H1 (cell line): ENCODE data around the gene BRD1. TPM values are rescaled to one million over a fixed set of nuclear protein-coding genes. Genes with fewer than 3 reads are reported as not detected.

Experiments
- CTCF ChIA-PET: fragments of 300-600 bp; sonication (Branson Sonifier 250); formaldehyde crosslinking; loops from one replicate; lab custom pipeline; 2021; ENCODE audit not compliant: partially characterized antibody; lab: Charles Lee
- POLR2A ChIA-PET: fragments of 300-600 bp; sonication (Branson Sonifier 250); formaldehyde crosslinking; loops from one replicate; lab custom pipeline; 2021; ENCODE audit warnings: inconsistent platforms; ENCODE audit not compliant: partially characterized antibody; lab: Charles Lee
- DNase-seq, 2 experiments: peaks; one replicate each; pipeline versions ENCODE4 v3.0.0 to v3.0.0-alpha.2; 2010 to 2022; ENCODE audit warnings: low spot score in 2 of 2, low read depth in 1 of 2, mixed read lengths in 1 of 2
- FAIRE-seq: peaks from 2 replicates; lab custom pipeline; 2011; peaks lifted over from hg19 to GRCh38; lab: Jason Lieb, UNC
- H2AFZ ChIP-seq: 2 replicates; pipeline ENCODE4 v1.8.1; 2012; ENCODE audit warnings: low read length, inconsistent platforms
- H2AK5ac ChIP-seq: 2 replicates; pipeline ENCODE4 v1.6.1; 2013; ENCODE audit warnings: low read depth, low read length
- H2BK120ac ChIP-seq: replicated peaks from 2 replicates; pipeline ENCODE3; 2013; ENCODE audit warnings: low read depth, low read length, inconsistent platforms
- H2BK12ac ChIP-seq: 2 replicates; pipeline ENCODE4 v1.6.1; 2013; ENCODE audit warnings: low read depth, low read length
- H2BK15ac ChIP-seq: 2 replicates; pipeline ENCODE4 v1.6.1; 2013; ENCODE audit warnings: low read length
- H2BK20ac ChIP-seq: 2 replicates; pipeline ENCODE4 v1.6.1; 2013; ENCODE audit warnings: low read length
- H2BK5ac ChIP-seq: 2 replicates; pipeline ENCODE4 v1.6.1; 2013; ENCODE audit warnings: low read depth, low read length
- H3K14ac ChIP-seq: 2 replicates; pipeline ENCODE4 v1.6.1; 2013; ENCODE audit warnings: inconsistent platforms; ENCODE audit not compliant: insufficient read length
- H3K18ac ChIP-seq: 2 replicates; pipeline ENCODE4 v1.6.1; 2013; ENCODE audit warnings: low read length; ENCODE audit errors: extremely low read depth
- H3K23ac ChIP-seq: 2 replicates; pipeline ENCODE4 v1.6.1; 2013; ENCODE audit warnings: inconsistent platforms; ENCODE audit not compliant: insufficient read length
- H3K23me2 ChIP-seq: 2 replicates; pipeline ENCODE4 v1.6.1; 2013; ENCODE audit warnings: low read depth, low read length
- H3K27ac ChIP-seq: 2 replicates; pipeline ENCODE4 v1.6.1; 2011; ENCODE audit warnings: low read depth, low read length, inconsistent platforms
- H3K27me3 ChIP-seq, 4 experiments: replicated peaks in 1 of 4; 1 replicate in 1 of 4; 2 replicates in 3 of 4; pipeline versions ENCODE4 v1.6.1 to v1.8.1; 2011 to 2013; ENCODE audit warnings: low read length in 3 of 4, mild to moderate bottlenecking in 3 of 4, inconsistent platforms in 2 of 4, mixed read lengths in 2 of 4, moderate library complexity in 1 of 4; ENCODE audit not compliant: control insufficient read depth in 3 of 4, insufficient read depth in 3 of 4; ENCODE audit errors: extremely low read depth in 1 of 4
- H3K36me3 ChIP-seq, 4 experiments: 2 replicates each; pipeline versions ENCODE4 v1.6.1 to v1.8.1; 2011 to 2013; ENCODE audit warnings: mild to moderate bottlenecking in 4 of 4, low read length in 3 of 4, moderate library complexity in 2 of 4, control low read depth in 1 of 4, inconsistent platforms in 1 of 4; ENCODE audit not compliant: insufficient read depth in 4 of 4, control insufficient read depth in 2 of 4
- H3K4ac ChIP-seq: replicated peaks from 2 replicates; pipeline ENCODE3; 2013; ENCODE audit warnings: low read length, low read depth, mixed read lengths, inconsistent platforms; ENCODE audit not compliant: insufficient read length
- H3K4me1 ChIP-seq, 4 experiments: replicated peaks in 1 of 4; 1 replicate in 1 of 4; 2 replicates in 3 of 4; pipeline versions ENCODE4 v1.6.1 to v1.8.1; 2011 to 2013; ENCODE audit warnings: low read length in 3 of 4, inconsistent platforms in 2 of 4, mixed read lengths in 1 of 4; ENCODE audit not compliant: insufficient read depth in 4 of 4, control insufficient read depth in 3 of 4
- H3K4me2 ChIP-seq, 2 experiments: 2 replicates each; pipeline versions ENCODE4 v1.6.1 to v1.8.1; 2011 to 2013; ENCODE audit warnings: low read depth in 2 of 2, low read length in 2 of 2, control low read depth in 1 of 2, inconsistent platforms in 1 of 2, mild to moderate bottlenecking in 1 of 2; ENCODE audit not compliant: insufficient read depth in 1 of 2
- H3K4me3 ChIP-seq, 4 experiments: fragments of 200-600, 300-600 bp in 1 of 4; sonication (generic), shearing (Covaris generic), sonication (Bioruptor Twin) in 1 of 4; 2 replicates each; pipeline versions ENCODE4 v1.5.1 to v1.8.1; 2011 to 2016; ENCODE audit warnings: low read length in 4 of 4, low read depth in 3 of 4, control low read depth in 2 of 4, inconsistent platforms in 2 of 4, mild to moderate bottlenecking in 2 of 4, mixed read lengths in 1 of 4, moderate library complexity in 1 of 4; ENCODE audit not compliant: insufficient read depth in 2 of 4; ENCODE audit errors: extremely low read depth in 1 of 4
- H3K56ac ChIP-seq: replicated peaks from 2 replicates; pipeline ENCODE3; 2013; ENCODE audit warnings: low read depth, mild to moderate bottlenecking, mixed read lengths, low read length, inconsistent platforms; ENCODE audit not compliant: insufficient read length
- H3K79me1 ChIP-seq: 2 replicates; pipeline ENCODE4 v1.6.1; 2013; ENCODE audit warnings: low read depth, low read length, control low read depth
- H3K79me2 ChIP-seq, 2 experiments: 2 replicates each; pipeline versions ENCODE4 v1.6.1 to v1.8.1; 2012 to 2013; ENCODE audit warnings: low read length in 2 of 2, mild to moderate bottlenecking in 2 of 2, inconsistent platforms in 1 of 2; ENCODE audit not compliant: insufficient read depth in 2 of 2, control insufficient read depth in 1 of 2
- H3K9ac ChIP-seq, 4 experiments: replicated peaks in 1 of 4; 1 replicate in 1 of 4; 2 replicates in 3 of 4; pipeline versions ENCODE4 v1.6.1 to v1.8.1; 2011 to 2013; ENCODE audit warnings: low read depth in 3 of 4, low read length in 3 of 4, control low read depth in 2 of 4, mild to moderate bottlenecking in 2 of 4, moderate library complexity in 2 of 4, inconsistent platforms in 1 of 4; ENCODE audit errors: extremely low read depth in 1 of 4
- H3K9me3 ChIP-seq, 2 experiments: 2 replicates each; pipeline versions ENCODE4 v1.6.1 to v1.8.1; 2012 to 2013; ENCODE audit warnings: mild to moderate bottlenecking in 2 of 2, moderate library complexity in 2 of 2, control low read depth in 1 of 2, inconsistent platforms in 1 of 2, low read depth in 1 of 2, low read length in 1 of 2, mixed read lengths in 1 of 2; ENCODE audit not compliant: insufficient read depth in 2 of 2
- H4K20me1 ChIP-seq, 2 experiments: replicated peaks in 1 of 2; 2 replicates each; pipeline versions ENCODE3 to v1.8.1; 2011 to 2013; ENCODE audit warnings: inconsistent platforms in 2 of 2, low read length in 2 of 2, mild to moderate bottlenecking in 1 of 2; ENCODE audit not compliant: insufficient read depth in 2 of 2, control insufficient read depth in 1 of 2
- H4K5ac ChIP-seq: 2 replicates; pipeline ENCODE4 v1.6.1; 2013; ENCODE audit warnings: low read length, low read depth, mixed read lengths, inconsistent platforms; ENCODE audit not compliant: insufficient read length
- H4K8ac ChIP-seq: 2 replicates; pipeline ENCODE4 v1.8.0; 2013; ENCODE audit warnings: mild to moderate bottlenecking, moderate library complexity, low read length, inconsistent platforms; ENCODE audit not compliant: insufficient read depth; ENCODE audit errors: extremely low read depth
- H4K91ac ChIP-seq: replicated peaks from 2 replicates; pipeline ENCODE3; 2013; ENCODE audit warnings: low read length, mixed read lengths, inconsistent platforms; ENCODE audit not compliant: insufficient read length
- ASH2L ChIP-seq: fragments of 200-600, 300-600 bp; sonication (generic); IDR thresholded peaks from one replicate; pipeline ENCODE4 v1.7.1; 2017; ENCODE audit warnings: low read length
- BRCA1 ChIP-seq: IDR thresholded peaks from 2 replicates; pipeline ENCODE4 v1.6.1; 2012; ENCODE audit warnings: low read depth, low read length, improper control_type of control experiment
- CHD1 ChIP-seq: IDR thresholded peaks from 2 replicates; pipeline ENCODE4 v1.6.1; 2012; ENCODE audit warnings: low read depth, low read length, improper control_type of control experiment
- EZH2 ChIP-seq: fragments of 200-600 bp; sonication (generic); IDR thresholded peaks from 2 replicates; pipeline ENCODE4 v1.7.1; 2012; ENCODE audit warnings: low read depth, mild to moderate bottlenecking, moderate library complexity, low read length, inconsistent platforms; ENCODE audit not compliant: severe bottlenecking
- HDAC6 ChIP-seq: IDR thresholded peaks from one replicate; pipeline ENCODE4 v1.7.1; 2012; ENCODE audit warnings: low read depth, mild to moderate bottlenecking, inconsistent platforms, low read length, moderate library complexity
- POLR2AphosphoS5 ChIP-seq: IDR thresholded peaks from 2 replicates; pipeline ENCODE4 v1.6.1; 2011; ENCODE audit warnings: low read depth, low read length
- SUZ12 ChIP-seq: fragments of 200-600 bp; sonication (generic); IDR thresholded peaks from 2 replicates; pipeline ENCODE4 v1.6.1; 2012; ENCODE audit warnings: mild to moderate bottlenecking, inconsistent platforms, low read length, moderate library complexity, mixed read lengths
- TCF12 ChIP-seq: IDR thresholded peaks from 2 replicates; pipeline ENCODE4 v1.6.1; 2011; ENCODE audit warnings: low read depth, mild to moderate bottlenecking, low read length
- WGBS, 2 experiments: shearing (Covaris generic) in 1 of 2; methylation state at CpG; one replicate each; pipeline versions ENCODE4 v1.1.6 to v1.1.7; 2013 to 2015; ENCODE audit warnings: low lambda C conversion rate in 2 of 2, mixed read lengths in 2 of 2, inconsistent platforms in 1 of 2, low coverage in 1 of 2, missing lambda C conversion rate in 1 of 2; ENCODE audit not compliant: insufficient replicate concordance in 2 of 2, insufficient coverage in 1 of 2, insufficient read length in 1 of 2; ENCODE audit errors: extremely low coverage in 1 of 2, missing lambda C conversion rate in 1 of 2; 5-methylcytosine and 5-hydroxymethylcytosine counted together
- polyA plus RNA-seq, 7 experiments: library from polyadenylated mRNA; depleted of rRNA in 3 of 7; stranded (reverse) in 5 of 7; unstranded in 2 of 7; fragments of >200 nt in 5 of 7; fragments of 200-250 nt in 2 of 7; gene quantifications; 1 replicate in 5 of 7; 2 replicates in 1 of 7; 4 replicates in 1 of 7; pipeline versions ENCODE4 v1.2.1 to v1.2.3, GENCODE V29; 2011 to 2013; ENCODE audit warnings: missing spikeins in 2 of 7, mixed read lengths in 2 of 7
- total RNA-seq: library from RNA; stranded (reverse); fragmentation: NEBNext Ultra II Directional; extraction: Animal tissue kit (Norgen Biotek cat#: 25700); gene quantifications from 2 replicates; pipeline ENCODE4 v1.2.1, GENCODE V29; 2021
- TF ChIP-seq, protein P1 (sequence below): IDR thresholded peaks from 2 replicates; pipeline ENCODE4 v1.6.1; 2012; ENCODE audit warnings: inconsistent platforms
- TF ChIP-seq, protein P2 (sequence below), 3 experiments: IDR thresholded peaks; 1 replicate in 2 of 3; 2 replicates in 1 of 3; pipeline versions ENCODE4 v1.5.1 to v1.6.1; 2011; ENCODE audit warnings: low read length in 3 of 3, mild to moderate bottlenecking in 3 of 3, inconsistent platforms in 2 of 3, low read depth in 1 of 3, moderate library complexity in 1 of 3; ENCODE audit not compliant: insufficient read depth in 1 of 3; ENCODE audit errors: control extremely low read depth in 1 of 3
- TF ChIP-seq, protein P3 (sequence below): IDR thresholded peaks from 2 replicates; pipeline ENCODE4 v1.6.1; 2011; ENCODE audit warnings: low read depth, mild to moderate bottlenecking, low read length; ENCODE audit not compliant: insufficient read depth

Gene BRD1
- total and polyA plus RNA-seq, 2 of the 8 experiments (the other 6 are each of a cell fraction or from before 2014, with no cell fraction given): 6.8 to 34.0 TPM

DNA sequence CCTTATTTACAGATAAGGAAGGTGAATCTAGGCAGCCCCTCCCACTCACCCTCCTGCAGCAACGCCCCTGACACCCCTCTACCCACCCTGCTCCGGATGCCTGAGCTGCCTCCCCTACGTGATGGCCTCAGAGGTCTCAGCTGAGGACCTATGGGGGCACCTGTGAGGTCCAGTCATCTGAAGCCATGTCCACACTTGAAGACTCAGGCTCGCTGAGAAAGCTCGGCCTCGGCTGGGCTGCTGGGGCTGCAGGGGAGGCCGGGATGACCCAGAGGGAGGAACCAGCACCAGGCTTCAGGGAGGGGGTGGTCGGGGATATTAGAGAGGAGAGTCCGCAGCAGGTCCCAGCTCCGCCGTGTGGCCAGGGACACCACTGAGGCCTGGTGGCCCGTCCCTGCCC lies 92.8 kb downstream of the BRD1 start:
- no peak overlapping the region for H4K8ac ChIP-seq
- no peaks in the 10 kb centered on the region for H3K36me3 ChIP-seq
- H3K9ac ChIP-seq: no peak overlapping the region
- H2BK5ac ChIP-seq: no peak overlapping the region
- H3K14ac ChIP-seq: no peak overlapping the region
- H3K18ac ChIP-seq: no peak overlapping the region
- H3K4me3 ChIP-seq: no peak overlapping the region
- WGBS, 2 experiments: 88% methylated on average over 10 of the region's 12 CpGs; no CpG with 5 or more reads in 1 of the 2 experiments
- H2BK15ac ChIP-seq: no peak overlapping the region
- H3K79me1 ChIP-seq: no peaks in the 10 kb centered on the region
- H3K4ac ChIP-seq: no peak overlapping the region
- H3K27ac ChIP-seq: no peak overlapping the region
- H4K20me1 ChIP-seq: no peaks in the 10 kb centered on the region
- no peaks in the 10 kb centered on the region for H3K23me2 ChIP-seq
- no peak overlapping the region for H4K5ac ChIP-seq
- peaks cover 5 to 7% of the 10 kb centered on the region in 2 experiments; a peak in 3 of 4 replicates for H3K9me3 ChIP-seq
- no peak for FAIRE-seq
- H2BK12ac ChIP-seq: no peak overlapping the region
- H3K79me2 ChIP-seq: no peaks in the 10 kb centered on the region
- no peak overlapping the region for H3K56ac ChIP-seq
- no peak overlapping the region for H2BK120ac ChIP-seq
- POLR2A ChIA-PET: no interaction called here
- CTCF ChIA-PET: interaction anchor here (1.4 to 1.6 kb wide), 2 partner anchors 11 to 33 kb away, joined by 3 to 4 read pairs; no protein-coding TSS in a partner anchor
- H3K4me2 ChIP-seq: no peak overlapping the region
- H2AFZ ChIP-seq: no peak overlapping the region
- H2BK20ac ChIP-seq: no peak overlapping the region
- no peak for DNase-seq
- peaks cover 0 to 2% (median 0%) of the 10 kb centered on the region in 4 experiments; a peak in 2 of 7 replicates for H3K27me3 ChIP-seq
- H3K23ac ChIP-seq: no peak overlapping the region
- H2AK5ac ChIP-seq: no peak overlapping the region
- no peak overlapping the region for H4K91ac ChIP-seq
- H3K4me1 ChIP-seq: no peaks in the 10 kb centered on the region
- TF ChIP-seq TCF12: no peak
- no peak for TF ChIP-seq SUZ12
- TF ChIP-seq POLR2AphosphoS5: no peak
- no peak for TF ChIP-seq BRCA1
- no peak for TF ChIP-seq HDAC6
- TF ChIP-seq, protein P1, sequence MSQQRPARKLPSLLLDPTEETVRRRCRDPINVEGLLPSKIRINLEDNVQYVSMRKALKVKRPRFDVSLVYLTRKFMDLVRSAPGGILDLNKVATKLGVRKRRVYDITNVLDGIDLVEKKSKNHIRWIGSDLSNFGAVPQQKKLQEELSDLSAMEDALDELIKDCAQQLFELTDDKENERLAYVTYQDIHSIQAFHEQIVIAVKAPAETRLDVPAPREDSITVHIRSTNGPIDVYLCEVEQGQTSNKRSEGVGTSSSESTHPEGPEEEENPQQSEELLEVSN: no peak
- TF ChIP-seq, protein P2, sequence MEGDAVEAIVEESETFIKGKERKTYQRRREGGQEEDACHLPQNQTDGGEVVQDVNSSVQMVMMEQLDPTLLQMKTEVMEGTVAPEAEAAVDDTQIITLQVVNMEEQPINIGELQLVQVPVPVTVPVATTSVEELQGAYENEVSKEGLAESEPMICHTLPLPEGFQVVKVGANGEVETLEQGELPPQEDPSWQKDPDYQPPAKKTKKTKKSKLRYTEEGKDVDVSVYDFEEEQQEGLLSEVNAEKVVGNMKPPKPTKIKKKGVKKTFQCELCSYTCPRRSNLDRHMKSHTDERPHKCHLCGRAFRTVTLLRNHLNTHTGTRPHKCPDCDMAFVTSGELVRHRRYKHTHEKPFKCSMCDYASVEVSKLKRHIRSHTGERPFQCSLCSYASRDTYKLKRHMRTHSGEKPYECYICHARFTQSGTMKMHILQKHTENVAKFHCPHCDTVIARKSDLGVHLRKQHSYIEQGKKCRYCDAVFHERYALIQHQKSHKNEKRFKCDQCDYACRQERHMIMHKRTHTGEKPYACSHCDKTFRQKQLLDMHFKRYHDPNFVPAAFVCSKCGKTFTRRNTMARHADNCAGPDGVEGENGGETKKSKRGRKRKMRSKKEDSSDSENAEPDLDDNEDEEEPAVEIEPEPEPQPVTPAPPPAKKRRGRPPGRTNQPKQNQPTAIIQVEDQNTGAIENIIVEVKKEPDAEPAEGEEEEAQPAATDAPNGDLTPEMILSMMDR (IDR thresholded peaks at IDR 0.05; ENCODE audit: control extremely low read depth in 1 of 3, insufficient read depth in 1 of 3, low read depth in 1 of 3, low read length in 3 of 3): no peak
- TF ChIP-seq EZH2: no peak
- TF ChIP-seq ASH2L: no peak
- TF ChIP-seq, protein P3, sequence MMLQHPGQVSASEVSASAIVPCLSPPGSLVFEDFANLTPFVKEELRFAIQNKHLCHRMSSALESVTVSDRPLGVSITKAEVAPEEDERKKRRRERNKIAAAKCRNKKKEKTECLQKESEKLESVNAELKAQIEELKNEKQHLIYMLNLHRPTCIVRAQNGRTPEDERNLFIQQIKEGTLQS: no peak
- no peak for TF ChIP-seq CHD1
